HG03460 (cell line): ENCODE measurements around the gene TAF5.
"Not testable (repeated sequence)": the region's sequence is repeated elsewhere in the genome, so short reads cannot be mapped to it uniquely, and the experiment has no call there.

Experiments
- ATAC-seq: cut with Tn5 transposase; IDR thresholded peaks from one replicate; pipeline ENCODE4 v1.9.1; 2021; ENCODE audit not compliant: unreplicated experiment

The TAF5 gene

GRCh38 chr10:103397191-103397825 lies 29.5 kb downstream of the TAF5 start:
- no peak for ATAC-seq

- no peak for ATAC-seq
Measured at GRCh38 chr10:103413564-103413963, 45.8 kb downstream of the TAF5 start.

- ATAC-seq = no peak
Measured at GRCh38 chr10:103415581-103415980, 47.8 kb downstream of the TAF5 start.

GRCh38 chr10:103416436-103417147 lies 48.8 kb downstream of the TAF5 start:
- no peak for ATAC-seq

GRCh38 chr10:103417148-103417469 lies 49.3 kb downstream of the TAF5 start:
- ATAC-seq = not testable (repeated sequence)

- no peak for ATAC-seq
Measured at GRCh38 chr10:103417601-103418000, 49.8 kb downstream of the TAF5 start.

GRCh38 chr10:103419101-103419500 lies 51.3 kb downstream of the TAF5 start:
- no peak for ATAC-seq

- no peak for ATAC-seq
Measured at GRCh38 chr10:103423748-103424147, 56.0 kb downstream of the TAF5 start.

GRCh38 chr10:103427866-103428265 lies 60.1 kb downstream of the TAF5 start:
- no peak for ATAC-seq

GRCh38 chr10:103428989-103429643 lies 61.3 kb downstream of the TAF5 start:
- ATAC-seq = no peak

- no peak for ATAC-seq
Measured at GRCh38 chr10:103429647-103430046, 61.9 kb downstream of the TAF5 start.

GRCh38 chr10:103431902-103432301 lies 64.1 kb downstream of the TAF5 start:
- no peak for ATAC-seq

- no peak for ATAC-seq
Measured at GRCh38 chr10:103433858-103434257, 66.1 kb downstream of the TAF5 start.
